Measurements from ENCODE around the gene COLEC12.

The COLEC12 gene

DNA sequence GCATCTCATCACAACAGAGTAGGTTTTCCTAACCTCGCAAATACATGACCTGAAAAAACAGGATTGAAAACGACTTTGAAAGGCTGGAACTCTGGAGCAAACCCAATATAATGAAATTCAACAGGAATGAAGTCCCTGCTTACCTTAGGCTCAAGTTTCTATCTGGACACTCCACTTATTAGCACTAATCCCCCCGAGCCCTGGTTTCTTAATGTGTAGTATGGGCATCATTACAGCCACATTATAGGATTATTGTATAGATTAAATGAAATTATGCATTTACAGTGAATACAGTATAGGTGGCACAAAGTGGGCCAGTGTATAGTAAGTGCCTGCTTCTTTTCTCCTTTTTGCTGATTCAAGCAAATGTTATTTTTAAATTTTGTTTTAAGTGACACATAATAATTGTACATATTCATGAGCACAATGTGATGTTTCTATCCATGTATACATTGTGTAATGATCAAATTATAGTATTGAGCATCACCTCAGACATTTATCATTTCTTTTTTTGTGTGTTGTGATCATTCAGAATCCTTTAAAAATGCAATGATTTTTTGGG is 118.0 kb downstream of the COLEC12 start:
- DNase-seq, result no peak

- DNase-seq, result no peak
Measured at GRCh38 chr18:379681-380330, 120.7 kb downstream of the COLEC12 start.

GRCh38 chr18:378079-378478 is 122.4 kb downstream of the COLEC12 start:
- DNase-seq, result no peak

DNA sequence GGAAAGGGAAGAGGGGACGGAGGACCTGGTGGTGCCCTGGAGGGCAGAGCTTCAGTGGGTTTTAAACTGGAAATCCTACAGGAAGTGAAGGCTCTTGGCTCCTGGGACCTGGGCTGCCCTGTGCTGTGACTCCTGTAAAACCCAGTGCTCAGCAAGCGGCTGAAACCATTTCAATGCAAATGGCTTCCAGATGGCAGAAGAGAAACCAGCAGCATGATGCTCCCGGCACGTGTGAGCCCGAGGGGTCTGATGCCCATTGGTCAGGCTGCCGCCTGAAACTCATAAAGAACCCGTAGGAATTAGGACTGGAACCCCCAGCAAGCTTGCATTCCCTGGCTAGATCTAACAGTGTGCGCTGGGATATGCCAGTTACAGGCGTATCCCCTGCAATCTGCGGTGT is 123.4 kb downstream of the COLEC12 start:
- DNase-seq, result no peak

DNA sequence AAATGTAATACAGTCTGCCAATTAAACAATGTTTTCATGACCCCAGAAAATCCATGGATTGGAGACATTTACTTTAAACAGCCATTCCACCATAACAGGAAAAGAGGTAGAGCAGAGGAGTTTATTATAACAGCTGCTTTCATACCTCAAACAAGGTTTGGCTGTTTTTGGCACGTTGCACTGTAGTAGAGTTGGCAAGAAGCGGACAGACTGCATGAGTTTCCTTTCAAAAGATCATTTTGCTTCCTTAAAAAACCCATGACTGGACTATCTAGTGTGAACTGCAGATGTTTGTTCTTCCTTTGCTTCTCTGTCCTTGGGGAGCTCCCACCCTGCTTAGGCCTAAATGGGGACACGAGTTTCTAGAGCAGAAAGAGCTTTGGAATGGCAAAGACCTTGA is 124.2 kb downstream of the COLEC12 start:
- DNase-seq, result no peak

DNA sequence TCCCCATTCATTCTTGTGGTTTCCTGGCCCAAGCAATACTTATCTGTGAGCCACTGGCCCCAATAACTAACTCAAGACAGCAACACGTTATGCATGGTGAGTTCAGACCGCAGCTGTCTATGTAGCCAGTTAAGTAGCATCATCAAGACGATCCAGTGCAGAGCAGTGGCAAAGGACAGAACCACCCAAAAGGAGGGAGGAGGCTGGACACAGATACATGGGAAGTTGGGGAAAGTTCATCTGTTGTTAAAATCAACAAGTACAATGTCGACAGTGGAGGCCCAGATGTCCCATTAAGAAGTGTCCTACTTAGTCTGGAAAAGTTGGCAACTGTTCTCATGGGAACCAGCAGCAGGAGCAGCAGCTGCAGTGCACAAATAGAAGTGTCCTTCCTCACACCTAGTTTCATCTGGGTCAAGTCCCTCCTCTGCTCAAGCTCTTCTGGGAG is 125.8 kb downstream of the COLEC12 start:
- no peak for DNase-seq

DNA sequence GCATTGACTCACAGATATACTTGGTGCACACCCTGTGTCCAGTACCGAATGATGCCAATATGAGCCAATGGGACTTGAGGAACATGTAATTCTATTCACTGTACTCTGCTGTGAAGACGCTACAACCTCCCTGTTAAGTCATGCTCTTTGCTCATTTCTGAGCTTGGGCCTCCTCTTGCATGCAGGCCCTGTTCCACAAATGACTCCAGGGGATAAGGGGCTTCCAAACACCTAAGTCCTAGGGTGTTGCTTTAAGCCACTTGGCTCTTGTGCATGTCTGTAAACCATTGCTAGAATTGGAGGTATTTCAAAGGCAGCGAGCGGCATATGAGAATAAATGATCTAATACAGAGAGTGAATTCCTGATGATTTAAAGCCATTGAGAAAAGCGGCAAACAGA is 126.7 kb downstream of the COLEC12 start:
- DNase-seq, result no peak

DNA sequence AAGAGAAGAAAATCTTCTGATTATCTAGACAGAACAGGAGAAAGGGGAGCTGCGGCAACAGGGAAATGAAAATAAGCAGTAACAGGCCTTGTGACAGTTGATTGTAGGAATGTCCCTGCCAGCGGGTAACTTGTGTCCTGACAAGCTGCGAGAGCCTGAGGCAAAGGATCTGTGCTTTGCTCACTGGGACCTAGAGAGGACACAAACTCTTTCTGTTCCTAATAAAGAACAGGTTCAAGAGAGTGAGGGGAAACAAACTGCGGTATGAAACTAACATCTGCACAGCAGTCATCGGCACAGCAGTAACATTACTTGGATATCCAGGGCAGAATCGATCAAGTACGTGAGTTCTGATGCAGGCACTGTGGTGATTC is 128.9 kb downstream of the COLEC12 start:
- no peak for DNase-seq

GRCh38 chr18:370751-371608 is 129.5 kb downstream of the COLEC12 start:
- DNase-seq, result no peak

DNA sequence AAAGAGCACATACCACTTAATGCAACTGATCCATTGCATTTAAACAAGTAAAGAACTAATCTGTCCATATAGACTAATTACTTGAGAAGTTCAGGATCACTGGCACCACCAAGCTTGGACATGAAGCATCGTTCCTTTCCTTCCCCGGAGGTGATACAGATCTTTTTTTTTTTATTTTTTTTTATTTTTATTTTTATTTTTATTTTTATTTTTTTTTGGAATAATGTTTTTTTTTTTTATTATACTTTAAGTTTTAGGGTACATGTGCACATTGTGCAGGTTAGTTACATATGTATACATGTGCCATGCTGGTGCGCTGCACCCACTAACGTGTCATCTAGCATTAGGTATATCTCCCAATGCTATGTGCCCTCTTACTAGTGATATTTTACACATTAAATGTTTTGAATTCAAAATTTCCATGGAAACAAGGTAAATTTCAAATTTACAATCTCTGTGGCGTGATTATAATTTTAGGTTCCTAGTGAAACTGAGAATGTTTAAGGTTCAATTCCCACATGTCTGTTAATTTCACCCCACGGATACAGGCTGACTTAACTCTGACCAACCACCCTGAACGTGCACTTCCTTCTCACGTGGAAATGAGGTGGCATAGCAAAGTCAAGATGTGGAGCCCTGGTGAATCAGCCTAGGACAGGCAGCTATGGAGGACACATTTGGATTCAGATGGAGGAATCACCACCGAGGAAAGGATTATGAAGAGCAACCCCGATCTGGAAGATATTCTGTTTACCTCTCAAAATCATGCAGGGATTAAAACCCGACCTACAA is 131.1 kb downstream of the COLEC12 start:
- DNase-seq, result no peak

DNA sequence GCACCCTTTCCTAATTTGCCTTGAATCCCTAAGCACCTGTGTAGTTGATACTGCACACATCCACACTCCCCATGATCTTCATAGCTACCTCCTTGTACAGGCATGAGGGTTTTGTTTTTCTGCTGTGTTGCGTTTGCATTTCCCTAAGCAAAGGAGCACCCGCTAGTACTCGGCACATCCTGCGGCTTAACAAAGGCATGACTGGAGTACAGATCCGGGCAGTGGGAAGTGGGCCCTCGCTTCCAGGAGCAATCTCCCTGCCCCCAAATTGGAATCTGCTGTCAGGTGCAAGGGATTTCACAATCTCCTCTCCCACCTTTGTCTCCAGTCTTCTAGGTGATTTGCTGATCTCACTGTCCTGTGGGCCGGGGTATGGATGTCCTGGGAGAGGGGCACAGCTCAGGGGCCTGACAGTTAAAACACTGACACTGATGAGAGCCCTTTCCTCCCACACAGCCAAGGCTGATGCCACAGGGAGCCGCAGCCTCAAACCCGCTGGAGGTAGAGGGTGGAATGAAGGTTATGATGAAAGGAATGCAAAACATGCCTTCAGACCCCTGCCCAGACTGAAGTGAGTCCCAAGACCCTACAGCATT is 133.9 kb downstream of the COLEC12 start:
- DNase-seq, result no peak

- DNase-seq, result no peak
Measured at GRCh38 chr18:365651-366050, 134.8 kb downstream of the COLEC12 start.

GRCh38 chr18:364256-364826 is 136.2 kb downstream of the COLEC12 start:
- no peak for DNase-seq

- DNase-seq, result no peak
Measured at GRCh38 chr18:363301-364085, 137.0 kb downstream of the COLEC12 start.

DNA sequence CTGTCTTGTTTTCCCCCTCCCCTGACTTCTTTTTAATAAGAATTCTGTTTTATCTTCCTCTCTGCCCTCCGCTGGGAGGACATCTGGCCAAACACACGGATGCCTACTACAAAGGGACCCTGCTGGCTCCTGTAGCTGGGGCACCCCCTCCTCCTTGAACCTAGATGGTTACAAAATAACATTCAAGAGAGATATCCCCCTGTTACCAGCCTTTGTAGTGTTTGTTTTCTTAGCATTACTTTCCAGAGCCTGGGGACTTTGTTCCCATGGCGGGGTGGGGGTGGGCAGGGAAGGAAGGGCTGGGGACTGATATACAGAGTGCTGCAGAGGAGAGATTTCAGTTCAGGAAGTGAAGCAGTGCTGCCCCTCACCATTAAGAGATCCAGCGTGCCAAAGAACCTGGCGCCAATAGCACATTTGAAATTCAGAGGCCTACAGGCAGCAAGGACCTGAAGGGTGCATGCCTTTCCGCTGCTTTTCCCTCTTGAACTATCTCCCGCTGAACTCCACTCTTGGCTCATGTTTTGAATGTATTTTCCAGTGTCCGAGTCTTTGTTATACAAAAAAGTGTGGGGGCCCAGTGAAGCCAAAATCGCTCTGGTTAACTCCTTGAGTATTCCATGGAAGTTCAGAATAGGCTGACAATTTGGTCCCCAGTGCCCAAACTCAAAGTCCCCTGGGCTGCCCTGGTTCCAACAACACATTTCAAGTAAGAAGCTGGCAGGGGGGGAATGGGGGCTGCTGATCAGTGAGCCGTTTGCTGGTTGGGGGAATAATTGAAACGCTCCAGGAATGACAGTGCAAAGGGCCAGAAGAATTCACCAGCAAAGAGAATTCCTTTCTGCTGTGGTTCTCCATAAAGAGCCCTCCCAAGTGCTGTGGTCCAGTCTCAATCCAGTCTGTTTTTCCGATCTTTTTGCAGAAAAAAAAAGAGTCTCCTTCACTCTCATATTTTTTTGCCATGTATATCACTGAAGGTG is 137.9 kb downstream of the COLEC12 start:
- DNase-seq, result no peak

DNA sequence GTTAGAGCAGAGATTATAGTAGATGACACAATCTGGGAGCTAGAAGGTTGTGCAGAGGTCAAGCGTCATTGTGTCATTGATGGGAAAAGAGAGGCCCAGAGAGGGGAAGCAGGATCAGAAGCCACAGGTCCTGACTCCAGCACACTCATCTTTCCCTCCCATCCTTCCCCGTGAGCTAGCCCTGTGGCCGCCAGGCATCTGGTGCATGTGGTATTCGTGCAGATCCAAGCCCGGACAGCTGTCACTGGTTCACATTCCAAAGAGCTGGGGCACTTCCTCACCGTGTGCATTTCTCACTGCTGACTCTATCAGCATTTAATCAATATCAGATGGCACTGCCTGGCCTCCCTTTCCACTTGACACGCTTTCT is 138.6 kb downstream of the COLEC12 start:
- DNase-seq, result no peak

DNA sequence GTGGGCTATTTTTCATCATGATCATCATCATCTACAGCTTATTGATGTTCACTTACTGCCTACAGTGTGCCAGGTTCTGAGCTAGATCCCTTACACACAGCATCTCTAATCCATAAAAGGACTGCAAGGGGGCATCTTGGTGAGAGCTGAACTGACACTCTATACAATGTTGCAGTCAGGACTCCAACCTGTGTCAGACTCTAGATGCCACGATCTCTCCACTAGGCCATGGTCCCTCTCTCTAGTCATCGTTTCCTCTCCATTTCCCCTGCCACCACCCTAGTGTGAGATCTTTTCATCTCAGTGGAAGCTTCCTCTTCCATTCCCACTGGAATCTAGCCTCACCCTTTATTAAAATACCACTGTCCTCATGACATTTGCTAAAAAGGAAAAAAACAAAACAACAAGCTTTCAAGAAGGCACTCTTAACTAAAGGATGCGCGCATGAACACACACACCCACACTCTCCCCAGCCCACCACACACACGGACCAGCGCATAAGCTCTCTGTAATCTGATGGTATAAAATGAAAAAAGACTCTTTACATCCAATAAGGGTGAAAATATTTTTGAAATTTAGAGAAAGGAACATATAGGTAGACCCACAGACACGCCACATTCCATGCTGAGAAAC is 139.3 kb downstream of the COLEC12 start:
- DNase-seq, result no peak

DNA sequence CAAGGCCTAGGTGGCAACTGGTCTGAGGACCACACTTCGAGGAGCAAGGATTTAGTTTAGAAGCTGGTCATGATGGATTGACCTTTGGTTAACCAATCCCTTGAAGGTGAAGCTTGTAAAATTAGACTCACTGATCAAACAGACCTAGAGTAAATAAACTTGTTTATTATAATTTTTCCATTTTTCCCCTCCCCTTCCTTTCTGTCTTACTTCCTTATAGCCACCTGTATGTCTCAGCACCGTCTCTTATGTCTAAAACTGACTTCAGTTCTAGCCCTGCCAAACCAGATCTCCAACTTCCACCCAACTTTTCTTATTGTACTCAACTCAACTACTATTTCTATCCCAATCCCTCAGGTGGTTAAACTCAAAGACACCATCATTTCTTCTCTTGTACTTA is 139.8 kb downstream of the COLEC12 start:
- no peak for DNase-seq

GRCh38 chr18:356778-357177 is 143.7 kb downstream of the COLEC12 start:
- no peak for DNase-seq

DNA sequence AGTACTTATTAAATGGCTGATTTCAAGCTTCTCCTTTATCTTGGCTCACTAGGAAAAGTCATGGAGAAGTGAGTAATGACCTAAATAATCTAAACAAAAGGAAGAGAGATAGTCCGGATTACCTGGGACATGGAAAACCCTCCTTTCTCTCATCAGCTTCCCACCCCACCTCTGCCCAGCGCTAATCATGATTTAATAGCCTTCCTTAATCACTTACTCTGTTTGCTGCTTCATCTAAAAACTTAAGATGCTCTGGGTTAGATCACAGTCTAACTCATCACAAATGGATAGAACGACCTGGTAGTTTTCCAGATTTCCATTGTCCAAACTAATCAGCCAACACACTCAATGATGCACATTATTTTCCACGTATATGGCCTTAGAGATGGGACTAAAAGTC is 144.8 kb downstream of the COLEC12 start:
- DNase-seq, result no peak

Measured in GDM1 (cell line).